Right lobe of liver (tissue), 4 donors: ENCODE data around the gene RGS6.

Experiments used
- CTCF ChIP-seq, 4 donors: fragments of 200-600 bp in 3 of 4; fragments of 450-650 bp in 1 of 4; IDR thresholded peaks; one replicate each; pipeline versions ENCODE4 v1.5.1 to v1.8.0; 2016 to 2022; ENCODE audit warnings: antibody characterized with exemption in 4 of 4, mild to moderate bottlenecking in 2 of 4
- POLR2A ChIP-seq: fragments of 450-650 bp; IDR thresholded peaks from one replicate; pipeline ENCODE4 v1.6.1; 2017; ENCODE audit warnings: antibody characterized with exemption, mild to moderate bottlenecking
- donor health status: DM: no; HTN: no; CAD: no.
- donor health status: DM: no; HTN: no; CAD: no.
- donor health status: DM: no; HTN: yes; CAD: no.

- no peak for TF ChIP-seq POLR2A
- TF ChIP-seq CTCF (IDR thresholded peaks at IDR 0.05), result no peak
Measured at GRCh38 chr14:72450473-72451044, 518.3 kb downstream of the RGS6 start.
